ENCODE results near the gene PTOV1. TPM values are rescaled to one million over a fixed set of nuclear protein-coding genes. Genes with fewer than 3 reads are reported as not detected.

The PTOV1 gene
- total and polyA plus RNA-seq, 2 of the 8 experiments (the other 6 are each of a cell fraction or from before 2014, with no cell fraction given): 147 to 251 TPM

DNA sequence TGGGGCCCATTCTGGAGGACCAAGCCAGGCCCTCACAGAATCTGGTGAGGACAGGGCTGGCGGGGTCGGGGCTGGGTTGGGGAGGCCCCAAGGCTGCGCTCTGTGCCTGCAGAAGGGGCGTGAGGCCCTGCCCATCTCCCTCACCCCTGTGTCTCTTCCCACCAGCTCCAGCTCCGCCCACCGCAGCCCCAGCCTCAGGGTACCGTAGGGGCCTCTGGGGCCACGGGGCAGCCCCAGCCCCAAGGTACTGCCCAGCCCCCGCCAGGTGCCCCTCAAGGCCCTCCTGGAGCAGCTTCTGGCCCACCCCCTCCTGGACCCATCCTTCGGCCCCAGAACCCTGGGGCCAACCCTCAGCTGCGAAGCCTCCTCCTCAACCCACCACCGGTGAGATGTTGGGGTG lies 15.4 kb upstream of the PTOV1 start:
- Histone ChIP-seq H3K9me3 (ENCODE audit: insufficient read depth in 2 of 2, low read depth in 1 of 2, low read length in 1 of 2) (no peaks in the 10 kb centered on the region), H2BK15ac (ENCODE audit: low read length) (no peak overlapping the region), H4K20me1 (replicated peaks in 1 of 2; ENCODE audit: control insufficient read depth in 1 of 2, insufficient read depth in 2 of 2, low read length in 2 of 2) (peaks cover 1 to 7% of the 10 kb centered on the region in 2 experiments), H4K8ac (ENCODE audit: extremely low read depth, insufficient read depth, low read length) (no peak overlapping the region), H2BK5ac (ENCODE audit: low read depth, low read length) (no peak overlapping the region), H2BK12ac (ENCODE audit: low read depth, low read length) (no peak overlapping the region), H3K4me2 (ENCODE audit: insufficient read depth in 1 of 2, low read depth in 2 of 2, low read length in 2 of 2) (no peak overlapping the region), H3K27me3 (replicated peaks in 1 of 4; ENCODE audit: control insufficient read depth in 3 of 4, extremely low read depth in 1 of 4, insufficient read depth in 3 of 4, low read length in 3 of 4) (no peaks in the 10 kb centered on the region), H3K18ac (ENCODE audit: extremely low read depth, low read length) (no peak overlapping the region), H3K23ac (ENCODE audit: insufficient read length) (no peak overlapping the region), H3K4ac (replicated peaks; ENCODE audit: insufficient read length, low read depth, low read length) (no peak overlapping the region), H2BK20ac (ENCODE audit: low read length) (no peak overlapping the region), H3K14ac (ENCODE audit: insufficient read length) (no peak overlapping the region), H3K56ac (replicated peaks; ENCODE audit: insufficient read length, low read depth, low read length) (no peak overlapping the region), H2AK5ac (ENCODE audit: low read depth, low read length) (no peak overlapping the region), H3K23me2 (ENCODE audit: low read depth, low read length) (no peaks in the 10 kb centered on the region), H2AFZ (ENCODE audit: low read length) (no peak overlapping the region), H3K27ac (ENCODE audit: low read depth, low read length) (no peak overlapping the region), H3K4me3 (ENCODE audit: extremely low read depth in 1 of 4, insufficient read depth in 2 of 4, low read depth in 3 of 4, low read length in 4 of 4) (no peak overlapping the region), H3K4me1 (replicated peaks in 1 of 4; ENCODE audit: control insufficient read depth in 3 of 4, insufficient read depth in 4 of 4, low read length in 3 of 4) (no peaks in the 10 kb centered on the region), H3K9ac (replicated peaks in 1 of 4; ENCODE audit: extremely low read depth in 1 of 4, low read depth in 3 of 4, low read length in 3 of 4) (no peak overlapping the region), H4K5ac (ENCODE audit: insufficient read length, low read depth, low read length) (no peak overlapping the region), H3K79me1 (ENCODE audit: low read depth, low read length) (no peaks in the 10 kb centered on the region), H4K91ac (replicated peaks; ENCODE audit: insufficient read length, low read length) (no peak overlapping the region), H3K79me2 (ENCODE audit: control insufficient read depth in 1 of 2, insufficient read depth in 2 of 2, low read length in 2 of 2) (no peaks in the 10 kb centered on the region), H2BK120ac (replicated peaks; ENCODE audit: low read depth, low read length) (no peak overlapping the region), H3K36me3 (ENCODE audit: control insufficient read depth in 2 of 4, insufficient read depth in 4 of 4, low read length in 3 of 4) (peaks cover 14 to 46% (median 34%) of the 10 kb centered on the region in 4 experiments; a peak in 6 of 8 replicates)
- 97% methylated on average over 10 of the region's 12 CpGs; no CpG with 5 or more reads in 1 of the 2 experiments for WGBS, 2 experiments (ENCODE audit: extremely low coverage in 1 of 2, insufficient coverage in 1 of 2, insufficient read length in 1 of 2, insufficient replicate concordance in 2 of 2, low coverage in 1 of 2, low lambda C conversion rate in 2 of 2, missing lambda C conversion rate in 1 of 2)
- POLR2A ChIA-PET (ENCODE audit: partially characterized antibody): interaction anchor here (1.1 to 2.3 kb wide), 3 partner anchors 10 to 26 kb away, joined by 3 to 10 read pairs (median 5); no protein-coding TSS in a partner anchor
- DNase-seq (ENCODE audit: low read depth in 1 of 2, low spot score in 2 of 2): no peak
- TF ChIP-seq RFX5 (IDR thresholded peaks at IDR 0.05; ENCODE audit: borderline replicate concordance, low read depth, low read length) (no peak), SP4 (IDR thresholded peaks at IDR 0.05; ENCODE audit: low read length) (no peak), CREB1 (IDR thresholded peaks at IDR 0.05) (no peak), CHD2 (IDR thresholded peaks at IDR 0.05; ENCODE audit: low read length) (no peak)
- TF ChIP-seq, protein P1, sequence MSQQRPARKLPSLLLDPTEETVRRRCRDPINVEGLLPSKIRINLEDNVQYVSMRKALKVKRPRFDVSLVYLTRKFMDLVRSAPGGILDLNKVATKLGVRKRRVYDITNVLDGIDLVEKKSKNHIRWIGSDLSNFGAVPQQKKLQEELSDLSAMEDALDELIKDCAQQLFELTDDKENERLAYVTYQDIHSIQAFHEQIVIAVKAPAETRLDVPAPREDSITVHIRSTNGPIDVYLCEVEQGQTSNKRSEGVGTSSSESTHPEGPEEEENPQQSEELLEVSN (IDR thresholded peaks at IDR 0.05): no peak
- CTCF ChIA-PET (ENCODE audit: partially characterized antibody): interaction anchor here (0.8 to 1.3 kb wide), 3 partner anchors 10 to 55 kb away, joined by 3 to 6 read pairs (median 3); no protein-coding TSS in a partner anchor
- FAIRE-seq: no peak

Data from H1 (cell line).